ENCODE data around the gene CYP3A7. TPM values are rescaled to one million over a fixed set of nuclear protein-coding genes. Genes with fewer than 3 reads are reported as not detected.
"Not testable (repeated sequence)": the region's sequence is repeated elsewhere in the genome, so short reads cannot be mapped to it uniquely, and the experiment has no call there.

CYP3A7 gene
- total and polyA plus RNA-seq, 11 donors: not detected

- 73 to 92% (median 75%) methylated on average over 2 of the region's 2 CpGs for WGBS, 4 donors
- intact Hi-C loops (cut with DNase I): no loop called here
Observed at GRCh38 chr7:99709838-99710578, 25.0 kb downstream of the CYP3A7 start.

GRCh38 chr7:99709260-99709659, 25.7 kb downstream of the CYP3A7 start:
- H3K9me3 ChIP-seq: peaks cover 0 to 33% (median 10%) of the 10 kb centered on the region in 12 donors
- H3K4me1 ChIP-seq: no peaks in the 10 kb centered on the region
- no peaks in the 10 kb centered on the region for H3K27me3 ChIP-seq
- DNase-seq (no peak), ATAC-seq (no peak)
- TF ChIP-seq POLR2A (IDR thresholded peaks at IDR 0.05) (no peak), CTCF (IDR thresholded peaks at IDR 0.05) (no peak)
- H3K27ac ChIP-seq: no peak overlapping the region
- peaks cover 0 to 14% (median 0%) of the 10 kb centered on the region in 9 donors for H3K36me3 ChIP-seq
- intact Hi-C loops (cut with DNase I): no loop called here
- no peak overlapping the region for H3K4me3 ChIP-seq
- 90 to 96% (median 93%) methylated on average over 2 of the region's 2 CpGs for WGBS, 4 donors

More at GRCh38 chr7:99709838-99710578, 25.0 kb downstream of the CYP3A7 start:
- ATAC-seq (no peak), DNase-seq (no peak)
- TF ChIP-seq POLR2A (IDR thresholded peaks at IDR 0.05): no peak
- peaks cover 0 to 14% (median 0%) of the 10 kb centered on the region in 9 donors for H3K36me3 ChIP-seq
- H3K9me3 ChIP-seq: peaks cover 0 to 35% (median 10%) of the 10 kb centered on the region in 12 donors
- no peak overlapping the region for H3K27ac ChIP-seq
- no peaks in the 10 kb centered on the region for H3K4me1 ChIP-seq
- H3K4me3 ChIP-seq: no peak overlapping the region
- H3K27me3 ChIP-seq: no peaks in the 10 kb centered on the region

GRCh38 chr7:99707096-99707495, 27.9 kb downstream of the CYP3A7 start:
- no peak overlapping the region for H3K27ac ChIP-seq
- TF ChIP-seq CTCF (IDR thresholded peaks at IDR 0.05): no peak
- no peak for TF ChIP-seq POLR2A (IDR thresholded peaks at IDR 0.05)
- 39 to 64% (median 51%) methylated on average over 1 of the region's 1 CpG for WGBS, 4 donors
- peaks cover 0 to 38% (median 10%) of the 10 kb centered on the region in 12 donors for H3K9me3 ChIP-seq
- H3K4me1 ChIP-seq: no peaks in the 10 kb centered on the region
- ATAC-seq (no peak), DNase-seq (no peak)
- H3K4me3 ChIP-seq: no peak overlapping the region
- H3K27me3 ChIP-seq: no peaks in the 10 kb centered on the region
- intact Hi-C loops (cut with DNase I): no loop called here
- H3K36me3 ChIP-seq: peaks cover 0 to 14% (median 0%) of the 10 kb centered on the region in 9 donors

GRCh38 chr7:99699946-99700345, 35.0 kb downstream of the CYP3A7 start:
- intact Hi-C loops (cut with DNase I): no loop called here
- no peaks in the 10 kb centered on the region for H3K36me3 ChIP-seq
- H3K27me3 ChIP-seq: no peaks in the 10 kb centered on the region
- WGBS, 4 donors: 60 to 75% (median 70%) methylated on average over 5 of the region's 5 CpGs
- peaks cover 0 to 7% (median 0%) of the 10 kb centered on the region in 12 donors for H3K9me3 ChIP-seq
- no peak for TF ChIP-seq CTCF (IDR thresholded peaks at IDR 0.05)
- no peak for TF ChIP-seq POLR2A (IDR thresholded peaks at IDR 0.05)
- DNase-seq (no peak), ATAC-seq (no peak)
- no peak overlapping the region for H3K27ac ChIP-seq
- no peaks in the 10 kb centered on the region for H3K4me1 ChIP-seq
- no peak overlapping the region for H3K4me3 ChIP-seq

GRCh38 chr7:99698867-99699730, 35.9 kb downstream of the CYP3A7 start:
- peak in 2 of 4 donors; percentile 42 to 56 for ATAC-seq
- H3K27me3 ChIP-seq; H3K4me3 ChIP-seq; H3K36me3 ChIP-seq; H3K9me3 ChIP-seq; intact Hi-C loops (cut with DNase I); H3K4me1 ChIP-seq; H3K27ac ChIP-seq; DNase-seq: not testable (repeated sequence)
- WGBS, 4 donors: 39 to 50% (median 49%) methylated on average over 6 of the region's 6 CpGs
